Endothelial cell of umbilical vein (primary cell): Measurements from ENCODE around the gene HCN2. TPM values are rescaled to one million over a fixed set of nuclear protein-coding genes. Genes with fewer than 3 reads are reported as not detected.

Source experiments
- BruUV-seq: library from RNA; stranded (reverse); fragments of 400-500 nt; replicated peaks from 2 replicates; lab custom pipeline; 2021; lab: Mats Ljungman, UMichigan
- CTCF ChIA-PET: fragments of 300-600, 350-600 bp; sonication (Branson Sonifier 250); formaldehyde crosslinking; loops from one replicate; lab custom pipeline; 2021; ENCODE audit warnings: antibody characterized with exemption, inconsistent platforms; lab: Charles Lee
- POLR2A ChIA-PET: fragments of 300-600, 350-600 bp; sonication (Branson Sonifier 250); formaldehyde crosslinking; loops from one replicate; lab custom pipeline; 2021; ENCODE audit warnings: antibody characterized with exemption, inconsistent platforms; lab: Charles Lee
- DNase-seq: peaks from one replicate; pipeline ENCODE4 v3.0.0-alpha.2; 2011; ENCODE audit warnings: low read depth, low spot score
- FAIRE-seq: peaks from 2 replicates; lab custom pipeline; 2011; peaks lifted over from hg19 to GRCh38; lab: Jason Lieb, UNC
- H2AFZ ChIP-seq: 2 replicates; pipeline ENCODE4 v1.6.0; 2012; ENCODE audit warnings: low read depth, low read length, control low read depth, inconsistent platforms
- H3K27ac ChIP-seq: 2 replicates; pipeline ENCODE4 v1.5.1; 2011; ENCODE audit warnings: low read depth, mild to moderate bottlenecking, control low read depth, low read length, moderate library complexity; ENCODE audit not compliant: insufficient read depth
- H3K27me3 ChIP-seq, 2 experiments: 2 replicates each; pipeline versions ENCODE4 v1.6.0 to v1.6.1; 2011; ENCODE audit warnings: low read length in 2 of 2, mixed read lengths in 1 of 2; ENCODE audit not compliant: control insufficient read depth in 2 of 2, insufficient read depth in 2 of 2
- H3K36me3 ChIP-seq, 2 experiments: 2 replicates in 1 of 2; 3 replicates in 1 of 2; pipeline ENCODE4 v1.5.1; 2011; ENCODE audit warnings: low read length in 2 of 2, mild to moderate bottlenecking in 1 of 2, moderate library complexity in 1 of 2; ENCODE audit not compliant: control insufficient read depth in 2 of 2, insufficient read depth in 2 of 2; ENCODE audit errors: extremely low read depth in 1 of 2
- H3K4me1 ChIP-seq: 3 replicates; pipeline ENCODE4 v1.5.1; 2011; ENCODE audit warnings: mild to moderate bottlenecking, low read length; ENCODE audit not compliant: control insufficient read depth, insufficient read depth; ENCODE audit errors: extremely low read depth
- H3K4me2 ChIP-seq: 2 replicates; pipeline ENCODE4 v1.6.1; 2011; ENCODE audit warnings: low read length, control low read depth, mixed read lengths; ENCODE audit not compliant: insufficient read depth
- H3K4me3 ChIP-seq, 3 experiments: fragments of 200-600 bp in 1 of 3; sonication (generic), shearing (Covaris generic) in 1 of 3; replicated peaks in 1 of 3; 2 replicates each; pipeline ENCODE4 v1.5.1; 2011 to 2016; ENCODE audit warnings: control low read depth in 3 of 3, low read length in 3 of 3, mild to moderate bottlenecking in 2 of 3, inconsistent platforms in 1 of 3, low read depth in 1 of 3, moderate library complexity in 1 of 3; ENCODE audit not compliant: insufficient read depth in 1 of 3
- H3K79me2 ChIP-seq: 2 replicates; pipeline ENCODE4 v1.6.0; 2012; ENCODE audit warnings: low read length, inconsistent platforms; ENCODE audit not compliant: control insufficient read depth, insufficient read depth
- H3K9ac ChIP-seq: replicated peaks from 2 replicates; pipeline ENCODE3; 2011; ENCODE audit warnings: low read length, control low read depth; ENCODE audit not compliant: insufficient read depth; ENCODE audit errors: extremely low read depth
- H3K9me1 ChIP-seq: replicated peaks from 3 replicates; pipeline ENCODE4 v1.6.0; 2011; ENCODE audit warnings: mild to moderate bottlenecking, low read length; ENCODE audit not compliant: control insufficient read depth, insufficient read depth; ENCODE audit errors: extremely low read depth
- H3K9me3 ChIP-seq: replicated peaks from 2 replicates; pipeline ENCODE4 v1.5.1; 2012; ENCODE audit warnings: low read length, inconsistent platforms; ENCODE audit not compliant: control insufficient read depth, insufficient read depth
- H4K20me1 ChIP-seq: replicated peaks from 2 replicates; pipeline ENCODE3; 2011; ENCODE audit warnings: mild to moderate bottlenecking, low read length; ENCODE audit not compliant: control insufficient read depth, insufficient read depth; ENCODE audit errors: extremely low read depth
- CTCF ChIP-seq, 2 donors: IDR thresholded peaks; 1 replicate in 1 of 2; 2 replicates in 1 of 2; pipeline ENCODE4 v1.5.1; 2011; ENCODE audit warnings: low read length in 2 of 2, mild to moderate bottlenecking in 2 of 2, moderate library complexity in 2 of 2, control low read depth in 1 of 2, inconsistent platforms in 1 of 2, low read depth in 1 of 2; ENCODE audit not compliant: insufficient read depth in 1 of 2; ENCODE audit errors: extremely low read depth in 1 of 2
- EZH2 ChIP-seq: IDR thresholded peaks from 2 replicates; pipeline ENCODE4 v1.6.1; 2012; ENCODE audit warnings: borderline replicate concordance, low read depth, mild to moderate bottlenecking, moderate library complexity, low read length, inconsistent platforms; ENCODE audit not compliant: severe bottlenecking
- FOS ChIP-seq: IDR thresholded peaks from 2 replicates; pipeline ENCODE4 v1.6.1; 2011; ENCODE audit warnings: mild to moderate bottlenecking, low read length, moderate library complexity, borderline replicate concordance; ENCODE audit not compliant: insufficient read depth
- GATA2 ChIP-seq: IDR thresholded peaks from 2 replicates; pipeline ENCODE4 v1.7.0; 2011; ENCODE audit warnings: low read depth, mild to moderate bottlenecking, moderate library complexity, mixed read lengths, low read length; ENCODE audit not compliant: insufficient read length, insufficient read depth
- JUN ChIP-seq: IDR thresholded peaks from 2 replicates; pipeline ENCODE4 v1.6.1; 2011; ENCODE audit warnings: borderline replicate concordance, low read depth; ENCODE audit not compliant: insufficient read length, insufficient read depth
- MAX ChIP-seq: IDR thresholded peaks from 2 replicates; pipeline ENCODE4 v1.6.1; 2011; ENCODE audit not compliant: insufficient read depth, insufficient read length
- MYC ChIP-seq: IDR thresholded peaks from one replicate; pipeline ENCODE4 v1.6.1; 2011; ENCODE audit warnings: mild to moderate bottlenecking, low read depth, low read length
- POLR2A ChIP-seq: IDR thresholded peaks from 2 replicates; pipeline ENCODE4 v1.6.1; 2012; ENCODE audit warnings: low read depth, mild to moderate bottlenecking, control low read depth, low read length
- POLR2AphosphoS5 ChIP-seq: IDR thresholded peaks from 2 replicates; pipeline ENCODE4 v1.6.1; 2012; ENCODE audit warnings: low read depth, mild to moderate bottlenecking, control low read depth, low read length, moderate library complexity; ENCODE audit not compliant: insufficient read depth
- dilution Hi-C: fragments of 300-500 bp; cut with MboI; formaldehyde crosslinking; loops from one replicate; pipeline ENCODE4 v1.15.0; 2019; ENCODE audit warnings: low sequenced_read_pairs; ENCODE audit not compliant: extremely low pct_ligation_motif_present
- intact Hi-C: fragments of 100-400 bp; cut with micrococcal nuclease; formaldehyde crosslinking; loops from one replicate; pipeline ENCODE4 v1.10.0; 2022
- polyA plus RNA-seq, 4 experiments: library from polyadenylated mRNA; depleted of rRNA in 3 of 4; stranded (reverse) in 3 of 4; unstranded in 1 of 4; fragments of >200 nt; gene quantifications; 2 replicates each; pipeline versions ENCODE4 v1.2.1 to v1.2.3, GENCODE V29; 2011 to 2012; ENCODE audit warnings: missing spikeins in 1 of 4
- total RNA-seq: library from RNA; stranded (reverse); gene quantifications from 2 replicates; pipeline ENCODE4 v1.2.3, GENCODE V29; 2021

Gene HCN2
- total and polyA plus RNA-seq, 2 donors (not counting 3 experiments of a cell fraction or from before 2014, with no cell fraction given): 0.18 to 0.53 TPM

GRCh38 chr19:624433-625109 lies 34.9 kb downstream of the HCN2 start:
- no peaks in the 10 kb centered on the region for H3K4me1 ChIP-seq
- no peaks in the 10 kb centered on the region for H3K9me1 ChIP-seq
- ChIA-PET CTCF (interaction anchor here (1.7 kb wide), 1 partner anchor 9 kb away, joined by 6 read pairs; no protein-coding TSS in a partner anchor), POLR2A (no interaction called here)
- no peak overlapping the region for H2AFZ ChIP-seq
- no peak overlapping the region for H3K27ac ChIP-seq
- BruUV-seq: no TSS peak
- no peak overlapping the region for H3K4me2 ChIP-seq
- H3K36me3 ChIP-seq: peaks cover 0 to 26% of the 10 kb centered on the region in 2 experiments
- dilution Hi-C loops (no loop called here), intact Hi-C loops (no loop called here)
- H3K4me3 ChIP-seq: no peak overlapping the region
- no peaks in the 10 kb centered on the region for H3K79me2 ChIP-seq
- H3K9ac ChIP-seq: no peak overlapping the region
- TF ChIP-seq MAX: no peak
- no peak for TF ChIP-seq POLR2AphosphoS5
- TF ChIP-seq GATA2: no peak
- no peak for TF ChIP-seq JUN
- no peak for TF ChIP-seq CTCF (IDR thresholded peaks at IDR 0.05; ENCODE audit: extremely low read depth in 1 of 2, insufficient read depth in 1 of 2, low read depth in 1 of 2, low read length in 2 of 2)
- no peak for TF ChIP-seq EZH2
- TF ChIP-seq FOS: no peak
- TF ChIP-seq POLR2A: no peak
- TF ChIP-seq MYC: no peak
- no peaks in the 10 kb centered on the region for H4K20me1 ChIP-seq
- no peak for DNase-seq
- H3K27me3 ChIP-seq: no peaks in the 10 kb centered on the region
- no peaks in the 10 kb centered on the region for H3K9me3 ChIP-seq
- no peak for FAIRE-seq
